MM.1S (cell line): Measurements from ENCODE around the gene SLITRK5.

Experiments
- DNase-seq: peaks from one replicate; pipeline ENCODE4 v3.0.0-alpha.2; 2015
- H2AFZ ChIP-seq: fragments of 300-600 bp; sonication (generic); 2 replicates; pipeline ENCODE4 v1.6.0; 2016; ENCODE audit warnings: antibody characterized with exemption, low read length
- H3F3A ChIP-seq: fragments of 300-600 bp; sonication (generic); 2 replicates; pipeline ENCODE4 v1.6.1; 2016; ENCODE audit warnings: mild to moderate bottlenecking, antibody characterized with exemption, low read length, moderate library complexity, mixed read lengths; ENCODE audit not compliant: insufficient read depth
- H3K27ac ChIP-seq: fragments of 300-600 bp; sonication (generic); 2 replicates; pipeline ENCODE4 v1.5.1; 2016; ENCODE audit warnings: mild to moderate bottlenecking, low read length
- H3K27me3 ChIP-seq: fragments of 300-600 bp; sonication (generic); replicated peaks from 2 replicates; pipeline ENCODE4 v1.6.0; 2016; ENCODE audit warnings: low read length; ENCODE audit not compliant: insufficient read depth
- H3K36me3 ChIP-seq: fragments of 300-600 bp; sonication (generic); replicated peaks from 2 replicates; pipeline ENCODE4 v1.6.1; 2016; ENCODE audit warnings: mild to moderate bottlenecking, low read length, mixed read lengths; ENCODE audit not compliant: insufficient read depth
- H3K4me1 ChIP-seq: fragments of 300-600 bp; sonication (generic); 2 replicates; pipeline ENCODE4 v1.6.1; 2016; ENCODE audit warnings: low read length, mixed read lengths
- H3K4me2 ChIP-seq: fragments of 300-600 bp; sonication (generic); 2 replicates; pipeline ENCODE4 v1.6.0; 2016; ENCODE audit warnings: low read depth, low read length
- H3K4me3 ChIP-seq: fragments of 300-600 bp; sonication (generic); 2 replicates; pipeline ENCODE4 v1.5.1; 2016; ENCODE audit warnings: low read length, mixed read lengths
- H3K79me2 ChIP-seq: fragments of 300-600 bp; sonication (generic); 2 replicates; pipeline ENCODE4 v1.6.1; 2016; ENCODE audit warnings: mixed run types, low read length, mixed read lengths
- H3K9ac ChIP-seq: fragments of 300-600 bp; sonication (generic); 2 replicates; pipeline ENCODE4 v1.6.1; 2016; ENCODE audit warnings: low read length, mixed read lengths
- H3K9me2 ChIP-seq: fragments of 300-600 bp; sonication (generic); replicated peaks from 2 replicates; pipeline ENCODE4 v1.6.1; 2016; ENCODE audit warnings: mild to moderate bottlenecking, low read length, mixed read lengths; ENCODE audit not compliant: insufficient read depth
- H3K9me3 ChIP-seq: fragments of 300-600 bp; sonication (generic); replicated peaks from 2 replicates; pipeline ENCODE4 v1.6.1; 2016; ENCODE audit warnings: mild to moderate bottlenecking, low read length, mixed read lengths; ENCODE audit not compliant: insufficient read depth
- H4K20me1 ChIP-seq: fragments of 300-600 bp; sonication (generic); 2 replicates; pipeline ENCODE4 v1.6.1; 2016; ENCODE audit warnings: mild to moderate bottlenecking, low read length, moderate library complexity, mixed read lengths; ENCODE audit not compliant: insufficient read depth
- CTCF ChIP-seq: fragments of 300-600 bp; sonication (generic); IDR thresholded peaks from 2 replicates; pipeline ENCODE4 v1.5.1; 2016; ENCODE audit warnings: antibody characterized with exemption, low read length, mixed read lengths
- EZH2 ChIP-seq: fragments of 300-600 bp; sonication (generic); optimal IDR thresholded peaks from 2 replicates; pipeline ENCODE3; 2017; ENCODE audit warnings: low read depth, mild to moderate bottlenecking, antibody characterized with exemption, low read length, mixed read lengths
- EZH2phosphoT487 ChIP-seq: fragments of 300-600 bp; sonication (generic); IDR thresholded peaks from 2 replicates; pipeline ENCODE4 v1.6.1; 2018; ENCODE audit warnings: antibody characterized with exemption, low read length

SLITRK5 gene

GRCh38 chr13:87677496-87678371 lies 6.6 kb downstream of the SLITRK5 start:
- H2AFZ ChIP-seq, result peak overlapping the region; percentile 81
- H3K36me3 ChIP-seq, result no peaks in the 10 kb centered on the region
- TF ChIP-seq EZH2 (no peak), EZH2phosphoT487 (no peak), CTCF (no peak)
- peak overlapping the region; percentile 38; the same call in 1 of the 2 replicates for H3K27ac ChIP-seq
- no peaks in the 10 kb centered on the region for H4K20me1 ChIP-seq
- H3K4me3 ChIP-seq, result peak overlapping the region; percentile 60
- no peaks in the 10 kb centered on the region for H3K4me1 ChIP-seq
- no peaks in the 10 kb centered on the region for H3K79me2 ChIP-seq
- no peaks in the 10 kb centered on the region for H3K9me2 ChIP-seq
- H3K9me3 ChIP-seq, result no peaks in the 10 kb centered on the region
- DNase-seq, result peak; percentile 70
- H3K9ac ChIP-seq, result peak overlapping the region; percentile 46; the same call in 1 of the 2 replicates
- peak overlapping the region; percentile 49 for H3K4me2 ChIP-seq
- H3K27me3 ChIP-seq, result no peaks in the 10 kb centered on the region
- H3F3A ChIP-seq, result no peaks in the 10 kb centered on the region

- Histone ChIP-seq H4K20me1 (no peaks in the 10 kb centered on the region), H3K36me3 (no peaks in the 10 kb centered on the region), H2AFZ (peak overlapping the region; percentile 81), H3K9me2 (no peaks in the 10 kb centered on the region), H3K79me2 (no peaks in the 10 kb centered on the region), H3K4me3 (peak overlapping the region; percentile 60), H3K27ac (peak overlapping the region; percentile 38; the same call in 1 of the 2 replicates), H3K4me2 (peak overlapping the region; percentile 49), H3K27me3 (no peaks in the 10 kb centered on the region), H3K9me3 (no peaks in the 10 kb centered on the region), H3F3A (no peaks in the 10 kb centered on the region), H3K4me1 (no peaks in the 10 kb centered on the region), H3K9ac (peak overlapping the region; percentile 46; the same call in 1 of the 2 replicates)
- TF ChIP-seq CTCF (no peak), EZH2phosphoT487 (no peak), EZH2 (no peak)
- DNase-seq, result peak; percentile 10
Observed at GRCh38 chr13:87678372-87678752, 7.2 kb downstream of the SLITRK5 start.

- TF ChIP-seq CTCF (peak; percentile 31), EZH2 (no peak)
- Histone ChIP-seq H3K79me2 (no peaks in the 10 kb centered on the region), H3K4me1 (no peaks in the 10 kb centered on the region), H3F3A (no peaks in the 10 kb centered on the region), H3K36me3 (no peaks in the 10 kb centered on the region), H3K27me3 (no peaks in the 10 kb centered on the region), H3K9me2 (no peaks in the 10 kb centered on the region), H3K27ac (no peak overlapping the region), H3K4me3 (no peak overlapping the region), H3K9ac (no peak overlapping the region), H2AFZ (no peak overlapping the region), H3K4me2 (no peak overlapping the region), H4K20me1 (no peaks in the 10 kb centered on the region), H3K9me3 (no peaks in the 10 kb centered on the region)
- peak; percentile 40 for DNase-seq
Observed at GRCh38 chr13:87680298-87680697, 9.1 kb downstream of the SLITRK5 start.
